GM18858 (cell line): ENCODE data around the gene SCYGR1.
"Not testable (repeated sequence)": the region's sequence is repeated elsewhere in the genome, so short reads cannot be mapped to it uniquely, and the experiment has no call there.

Source experiments
- ATAC-seq: cut with Tn5 transposase; IDR thresholded peaks from one replicate; pipeline ENCODE4 v1.9.1; 2021; ENCODE audit not compliant: unreplicated experiment

Gene SCYGR1, protein sequence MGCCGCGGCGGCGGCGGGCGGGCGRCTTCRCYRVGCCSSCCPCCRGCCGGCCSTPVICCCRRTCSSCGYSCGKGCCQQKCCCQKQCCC

DNA sequence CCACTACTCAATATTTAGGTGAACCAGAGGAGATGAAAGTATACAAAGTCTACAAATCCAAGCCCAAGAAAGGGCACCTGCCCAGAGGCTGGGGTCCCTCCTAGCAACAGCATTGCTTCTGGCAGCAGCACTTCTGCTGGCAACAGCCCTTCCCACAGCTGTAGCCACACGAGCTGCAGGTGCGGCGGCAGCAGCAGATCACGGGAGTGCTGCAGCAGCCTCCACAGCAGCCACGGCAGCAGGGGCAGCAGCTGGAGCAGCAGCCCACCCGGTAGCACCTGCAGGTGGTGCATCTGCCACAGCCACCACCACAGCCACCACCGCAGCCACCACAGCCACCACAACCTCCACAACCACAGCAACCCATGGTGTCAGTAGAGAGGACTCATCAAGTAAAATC is at the start of gene SCYGR1:
Gene SCYGR1 (minus strand): TSS at position 367 of the 400 bp plus-strand sequence. CDS start 0 bp downstream, at position 367.
- not testable (repeated sequence) for ATAC-seq

DNA sequence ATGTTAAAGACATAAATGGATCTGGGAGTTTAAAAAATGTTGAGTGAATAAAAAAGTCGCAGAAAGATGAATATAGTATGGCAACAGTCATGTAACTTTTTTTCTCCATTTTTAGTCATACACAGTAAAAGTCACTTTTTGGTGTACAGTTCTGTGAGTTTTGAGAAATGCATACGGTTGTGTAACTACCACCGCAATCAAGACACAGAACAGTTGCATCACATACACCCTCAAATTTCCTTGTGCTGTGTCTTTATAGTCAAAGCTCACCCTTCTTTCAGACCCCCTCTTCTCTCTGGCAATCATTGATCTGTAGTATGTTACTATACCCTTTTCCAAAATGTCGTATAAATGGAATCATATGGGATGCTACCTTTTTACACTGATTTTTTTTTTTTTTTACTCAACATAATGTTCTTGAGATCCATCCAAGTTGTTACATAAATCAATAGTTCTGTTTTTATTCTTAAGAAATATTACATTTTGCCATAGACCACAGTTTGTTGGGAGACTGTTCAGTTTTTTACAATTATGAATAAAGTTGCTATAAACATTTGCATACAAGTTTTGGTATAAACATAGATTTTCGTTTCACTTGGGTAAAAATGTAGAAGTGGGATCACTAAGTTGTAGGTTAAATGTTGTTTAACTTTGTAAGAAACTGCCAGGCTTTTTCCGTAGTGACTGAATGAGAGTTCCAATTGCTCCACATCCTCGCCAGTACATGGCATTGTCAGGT is 48.9 kb upstream of the SCYGR1 start:
- no peak for ATAC-seq

DNA sequence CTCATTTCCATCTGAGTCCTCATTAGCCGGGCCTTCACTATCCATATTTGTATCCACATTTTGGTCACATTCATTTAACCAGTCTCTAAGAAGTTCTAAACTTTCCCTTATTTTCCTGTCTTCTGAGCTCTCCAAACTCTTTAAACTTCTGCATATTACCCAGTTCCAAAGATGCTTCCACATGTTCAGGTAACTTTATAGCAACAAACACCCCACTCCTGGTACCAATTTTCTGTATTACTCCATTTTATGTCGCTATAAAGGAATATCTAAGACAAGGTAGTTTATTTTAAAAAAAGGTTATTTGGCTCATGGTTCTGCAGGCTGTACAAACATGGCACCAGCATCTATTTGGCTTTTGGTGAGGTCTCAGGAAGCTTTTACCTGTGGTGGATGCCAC is 45.4 kb upstream of the SCYGR1 start:
- ATAC-seq: no peak

DNA sequence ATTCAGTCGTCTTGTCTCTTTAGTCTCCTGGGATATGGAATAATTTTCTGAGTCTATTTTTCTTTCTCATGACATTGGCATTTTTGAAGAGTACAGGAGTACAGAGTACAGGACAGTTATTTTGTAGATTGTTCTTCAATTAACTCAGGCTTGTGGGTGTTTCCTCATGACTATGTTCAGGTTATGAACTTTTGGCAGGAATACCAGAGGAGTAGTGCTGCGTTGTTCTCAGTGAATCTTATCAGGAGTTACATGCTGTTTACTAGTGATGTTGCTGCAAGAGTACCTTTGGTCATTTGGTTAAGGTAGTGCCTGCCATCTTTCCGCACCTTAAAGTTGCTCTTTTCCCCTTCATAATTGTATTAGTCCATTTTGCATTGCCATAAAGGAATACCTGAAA is 42.9 kb upstream of the SCYGR1 start:
- ATAC-seq: no peak

DNA sequence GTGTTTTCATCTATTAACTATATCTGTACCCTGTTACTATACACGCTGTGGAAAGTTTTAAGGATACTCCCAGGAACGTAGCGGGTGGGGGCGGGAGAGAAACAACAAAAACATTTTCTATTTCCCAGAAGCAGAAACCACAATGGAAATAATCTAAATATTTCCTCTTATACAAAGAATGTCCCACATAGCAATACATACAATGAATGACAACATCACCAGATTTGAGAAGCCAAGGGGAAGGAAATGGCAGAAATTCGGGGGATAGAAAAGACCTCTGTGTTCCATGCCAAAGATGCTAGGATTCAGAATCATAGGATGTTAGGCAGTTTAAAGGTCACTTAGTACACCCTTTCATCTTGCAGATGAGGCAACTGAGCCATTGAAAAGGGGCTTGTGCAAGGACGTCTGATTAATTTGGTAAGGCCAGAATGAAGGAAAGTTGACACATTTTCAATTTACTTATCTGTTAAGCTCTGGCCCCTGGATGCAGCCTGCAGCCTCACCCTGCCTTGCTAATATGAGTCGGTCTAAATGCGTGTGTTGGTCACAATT is 41.1 kb upstream of the SCYGR1 start:
- no peak for ATAC-seq

DNA sequence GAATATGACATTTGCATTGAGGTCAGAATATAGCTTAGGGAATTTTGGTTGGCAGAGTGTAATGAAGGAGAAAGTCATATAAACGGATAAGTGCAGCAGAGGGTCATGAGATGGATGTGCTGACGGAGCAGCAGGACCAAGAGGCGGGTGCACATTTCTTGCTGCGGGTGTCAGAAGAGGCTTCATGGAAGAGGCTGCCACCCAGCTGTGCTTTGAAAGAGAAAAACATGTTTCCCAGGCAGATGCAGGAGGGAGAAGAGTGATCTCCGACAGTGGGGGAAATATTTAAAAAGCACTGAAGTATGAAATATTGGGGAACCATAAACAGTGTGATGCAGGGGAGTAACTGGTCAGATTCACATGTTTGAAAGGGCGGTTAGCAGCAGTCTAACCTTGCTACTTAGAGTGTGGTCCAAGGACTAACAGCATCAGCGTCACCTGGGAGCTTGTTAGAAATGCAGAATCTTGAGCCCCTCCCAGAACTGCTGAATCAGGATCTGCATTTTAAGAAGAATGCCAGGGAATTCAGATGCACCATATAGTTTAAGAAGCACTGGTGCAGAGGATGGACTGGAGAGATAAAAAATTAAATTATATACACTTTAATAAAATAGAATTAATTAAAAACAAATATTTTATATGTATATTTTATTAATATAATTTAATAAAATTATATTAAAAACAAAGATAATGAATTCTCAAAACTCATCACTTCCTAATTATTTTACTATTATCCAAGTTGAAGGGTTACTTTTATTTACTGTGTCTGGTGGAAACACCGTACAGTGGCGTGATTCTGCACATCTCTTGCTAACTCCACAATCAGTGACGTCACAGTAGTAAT is 36.1 kb upstream of the SCYGR1 start:
- no peak for ATAC-seq

DNA sequence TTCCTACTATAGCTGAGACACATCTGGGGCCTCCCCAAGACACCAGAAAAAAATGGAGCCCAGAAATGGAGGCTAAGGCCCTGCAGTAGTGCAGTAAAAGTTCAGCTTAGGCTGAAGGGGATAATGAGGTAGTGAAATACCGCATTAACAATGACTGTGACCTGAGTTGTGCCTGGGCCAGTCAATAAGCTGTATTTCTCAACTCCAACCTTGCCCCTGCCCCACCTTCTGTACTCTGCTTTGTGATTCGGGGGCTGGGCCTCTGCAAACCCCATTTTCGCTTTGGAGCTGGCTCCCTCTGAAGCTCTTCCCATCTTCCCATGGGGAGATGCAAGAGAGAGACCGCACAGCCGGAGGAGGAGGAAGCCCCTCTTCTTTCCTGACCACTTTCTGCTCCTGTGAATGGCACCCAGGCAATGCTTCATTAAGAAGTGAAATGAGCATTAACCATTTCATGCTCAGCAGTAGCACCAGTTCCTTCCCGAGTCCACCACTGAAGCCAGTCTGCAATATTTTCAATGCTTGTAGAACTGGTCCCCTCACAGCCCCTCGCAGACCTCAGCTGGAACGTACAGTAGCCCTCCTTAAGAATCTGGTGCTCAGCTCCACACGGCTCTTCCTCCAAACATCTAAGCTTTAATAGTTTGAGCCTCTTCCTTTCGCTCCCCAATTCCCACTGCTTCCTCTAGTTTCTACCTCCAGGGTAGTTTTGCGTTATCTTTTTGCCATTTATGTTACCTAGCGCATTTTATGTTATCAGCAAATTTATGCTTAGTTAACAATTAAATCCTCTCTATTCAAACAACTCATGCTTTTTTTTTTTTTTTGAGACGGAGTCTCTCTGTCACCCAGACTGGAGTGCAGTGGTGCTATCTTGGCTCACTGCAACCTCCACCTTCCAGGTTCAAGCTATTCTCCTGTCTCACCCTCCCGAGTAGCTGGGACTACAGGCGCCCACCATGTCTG is 32.6 kb upstream of the SCYGR1 start:
- ATAC-seq: no peak

DNA sequence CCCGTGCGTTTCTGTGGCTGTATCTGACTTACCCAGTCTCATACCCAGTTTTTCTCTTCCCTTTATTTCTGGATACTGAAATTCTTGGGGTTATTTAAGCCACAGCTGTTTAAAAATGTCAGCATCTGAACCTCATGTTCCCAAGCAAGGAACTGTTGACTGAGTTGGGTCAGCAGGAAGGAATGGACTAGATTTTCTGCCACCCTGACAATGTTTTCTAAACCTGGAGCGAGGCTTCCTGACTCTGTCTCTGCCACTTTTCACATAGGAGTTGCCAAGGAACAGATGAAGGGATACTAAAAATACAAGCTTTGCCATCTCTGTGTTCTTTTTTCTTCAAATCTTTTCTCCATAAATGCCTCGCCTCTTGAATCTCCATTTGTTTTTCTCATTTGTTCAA is 29.0 kb upstream of the SCYGR1 start:
- ATAC-seq: no peak

DNA sequence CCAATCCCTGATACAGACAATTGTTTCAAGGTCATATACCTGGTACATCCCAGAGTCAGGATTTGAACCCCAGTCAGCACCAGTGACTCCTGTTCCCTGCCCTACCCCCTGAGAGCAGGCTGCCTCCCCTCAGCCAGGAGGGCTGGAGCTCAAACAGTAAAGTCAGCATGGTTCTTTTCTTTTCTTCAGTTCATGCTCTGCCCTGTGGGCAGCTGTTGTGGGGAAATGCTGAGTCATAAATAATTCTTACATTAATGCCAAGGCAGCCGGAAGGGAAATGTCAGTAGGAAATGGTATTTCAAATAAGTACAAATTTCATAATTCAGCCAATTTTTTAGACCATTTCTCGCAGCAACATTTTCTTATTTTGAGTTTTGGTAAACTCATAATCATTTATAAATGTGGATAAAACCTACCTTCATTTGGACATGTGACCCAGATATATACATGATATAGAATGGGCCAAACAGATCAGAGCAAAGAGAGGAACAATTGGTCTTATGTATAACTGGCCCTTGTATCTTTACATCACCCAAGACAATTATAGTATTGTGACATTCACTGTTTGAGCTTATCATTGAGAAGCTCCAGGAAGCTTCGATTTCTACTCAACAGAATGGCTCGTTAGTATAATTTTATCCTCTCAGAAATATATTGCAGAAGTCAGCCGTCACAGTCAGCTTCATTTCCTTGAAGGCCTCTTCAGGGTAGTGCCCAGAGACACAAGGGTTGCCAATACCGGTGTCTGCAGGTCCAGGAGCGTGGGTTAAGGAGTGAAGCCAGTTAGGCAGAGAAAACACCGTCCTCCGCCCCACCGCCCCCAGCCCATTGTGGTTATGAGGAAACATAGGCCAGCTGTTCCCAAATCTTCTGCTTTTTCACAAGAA is 28.0 kb upstream of the SCYGR1 start:
- peak; percentile 38 for ATAC-seq

DNA sequence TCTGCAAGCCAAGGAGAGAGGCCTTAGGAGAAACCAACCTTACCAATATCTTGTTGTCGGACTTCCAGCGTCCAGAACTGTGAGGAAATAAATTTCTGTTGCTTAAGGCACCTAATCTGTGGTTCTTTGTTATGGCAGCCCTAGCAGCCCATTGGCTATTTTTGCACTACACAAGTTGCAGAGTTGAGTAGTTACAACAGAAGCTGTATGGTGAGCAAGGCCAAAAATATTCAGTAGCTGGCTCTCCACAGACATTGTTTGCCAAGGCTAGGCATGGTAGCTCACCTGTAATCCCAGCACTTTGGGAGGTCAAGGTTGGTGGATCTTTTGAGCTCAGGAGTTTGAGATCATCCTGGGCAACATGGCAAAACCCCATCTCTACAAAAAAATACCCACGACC is 27.1 kb upstream of the SCYGR1 start:
- ATAC-seq: no peak

DNA sequence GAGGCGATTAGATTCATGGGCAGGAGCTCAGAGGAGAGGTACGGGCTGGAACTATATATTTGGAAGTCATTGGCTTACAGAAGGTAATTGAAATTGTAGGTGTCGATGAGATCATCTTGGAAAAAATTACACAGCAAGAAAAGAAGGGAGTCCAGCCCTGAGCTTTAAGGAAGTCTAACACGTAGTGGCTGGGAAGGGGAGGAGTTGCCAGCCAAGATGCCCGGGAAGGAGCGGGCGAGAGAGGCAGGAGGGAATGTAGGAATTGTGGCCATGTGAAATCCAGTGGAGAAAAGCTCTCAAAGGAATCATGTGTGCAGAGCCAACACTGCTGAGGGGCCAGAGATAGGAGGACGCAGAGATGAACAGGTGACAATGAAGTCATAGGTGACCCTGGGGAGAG is 25.6 kb upstream of the SCYGR1 start:
- ATAC-seq: no peak

DNA sequence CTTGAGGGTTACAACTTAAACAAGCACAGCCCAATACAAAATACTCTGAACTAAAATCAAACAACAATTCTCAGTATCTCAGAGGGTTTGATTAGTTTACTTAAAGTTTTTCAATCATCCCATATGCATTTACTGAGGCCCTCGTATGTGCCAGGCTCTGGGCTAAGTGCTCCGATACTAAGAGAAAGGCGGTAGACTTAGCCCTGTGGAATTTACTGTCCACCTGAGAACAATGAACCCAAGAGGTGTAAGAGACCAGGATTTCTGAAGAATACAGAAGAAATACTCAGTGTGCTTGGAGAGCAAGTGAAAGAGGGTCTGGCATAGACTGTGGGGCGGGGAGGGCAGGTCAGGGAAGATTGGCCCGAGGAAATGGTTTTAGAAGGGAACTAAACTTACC is 25.1 kb upstream of the SCYGR1 start:
- no peak for ATAC-seq

DNA sequence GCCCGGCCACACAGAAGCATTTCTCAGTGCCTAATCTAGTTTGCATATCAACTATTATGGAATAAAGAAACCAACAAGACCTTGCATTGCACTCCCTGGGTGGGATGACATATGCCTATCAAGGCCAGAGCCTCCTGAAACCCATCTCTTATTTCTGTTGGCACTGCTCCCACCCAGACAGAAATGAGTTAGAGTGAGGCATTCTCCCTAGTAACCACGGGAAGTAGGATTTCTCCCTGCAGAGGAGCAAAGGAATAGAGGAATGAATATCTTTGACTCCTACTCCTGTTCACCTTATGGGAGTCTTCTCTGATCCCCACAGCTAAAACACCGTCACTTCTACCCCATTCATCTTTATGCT is 24.2 kb upstream of the SCYGR1 start:
- ATAC-seq: no peak

DNA sequence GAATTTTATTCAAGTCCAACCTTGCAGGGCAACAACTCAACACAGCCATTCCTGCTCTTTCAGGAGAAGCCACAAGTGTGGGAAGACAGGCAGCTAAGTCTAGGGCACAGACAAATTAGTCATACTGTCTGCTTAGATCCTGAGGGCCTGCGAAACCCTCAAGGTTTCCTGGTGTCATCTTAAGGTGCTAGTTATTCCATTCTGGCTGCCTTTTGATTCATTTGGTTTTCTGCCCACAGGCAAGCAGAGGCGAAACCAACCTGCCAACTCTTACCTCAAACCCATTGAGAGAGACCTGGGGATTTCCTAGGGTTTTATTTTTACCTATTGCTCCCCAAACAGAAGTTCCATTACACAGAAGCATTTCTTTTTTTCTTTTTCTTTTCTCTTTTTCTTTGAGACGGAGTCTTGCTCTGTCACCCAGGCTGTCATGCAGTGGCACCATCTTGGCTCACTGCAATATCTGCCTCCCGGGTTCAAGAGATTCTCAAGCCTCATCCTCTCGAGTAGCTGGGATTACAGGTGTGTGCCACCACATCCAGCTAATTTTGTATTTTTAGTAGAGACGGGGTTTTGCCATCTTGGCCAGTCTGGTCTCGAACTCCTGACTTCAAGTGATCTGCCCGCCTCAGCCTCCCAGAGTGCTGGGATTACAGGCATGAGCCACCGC is 23.7 kb upstream of the SCYGR1 start:
- ATAC-seq: peak; percentile 77

DNA sequence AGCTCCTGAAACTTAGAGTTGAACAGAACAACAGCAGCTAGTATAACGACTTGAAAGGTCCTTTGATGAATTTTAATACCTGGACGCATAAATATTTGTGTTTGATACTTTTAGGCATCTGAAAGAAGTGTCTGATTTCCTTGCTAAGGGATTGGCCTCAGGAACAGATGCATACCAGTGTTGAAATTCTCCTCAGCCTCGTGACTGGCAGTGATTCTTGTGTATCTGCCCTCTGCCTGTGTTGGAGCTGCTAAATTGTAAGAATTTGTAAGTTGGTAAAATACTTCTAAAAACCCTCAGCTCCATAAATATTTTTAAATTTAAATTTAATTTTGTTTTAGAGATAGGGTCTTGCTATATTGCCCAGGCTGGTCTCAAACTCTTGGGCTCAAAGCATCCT is 22.4 kb upstream of the SCYGR1 start:
- no peak for ATAC-seq

DNA sequence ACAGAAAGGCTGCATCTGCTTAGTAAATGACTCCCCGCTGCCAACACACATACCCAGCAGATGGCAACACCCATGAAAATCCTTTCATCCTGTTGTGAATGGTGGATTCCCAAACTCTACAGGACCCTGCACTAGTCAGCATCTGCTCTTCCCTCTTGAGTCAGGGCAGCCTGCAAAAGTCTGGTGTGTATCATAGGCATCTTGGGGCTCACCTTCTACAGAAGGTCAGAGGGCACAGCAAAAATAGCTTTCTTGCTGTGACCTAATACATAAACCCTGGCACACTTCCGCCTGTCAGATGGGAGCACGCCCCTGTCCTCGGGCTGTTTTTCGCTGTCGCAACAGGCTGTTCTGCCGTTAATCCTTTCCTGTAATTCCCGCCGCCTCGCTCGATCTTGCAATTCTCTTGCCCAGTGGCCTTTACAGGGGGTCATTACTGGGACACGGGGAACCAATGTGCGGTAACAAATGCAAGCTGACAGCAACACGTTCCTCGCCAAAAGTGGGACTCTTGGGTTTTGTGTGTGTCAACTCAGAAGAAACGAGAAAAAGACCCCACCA is 19.9 kb upstream of the SCYGR1 start:
- ATAC-seq: no peak

DNA sequence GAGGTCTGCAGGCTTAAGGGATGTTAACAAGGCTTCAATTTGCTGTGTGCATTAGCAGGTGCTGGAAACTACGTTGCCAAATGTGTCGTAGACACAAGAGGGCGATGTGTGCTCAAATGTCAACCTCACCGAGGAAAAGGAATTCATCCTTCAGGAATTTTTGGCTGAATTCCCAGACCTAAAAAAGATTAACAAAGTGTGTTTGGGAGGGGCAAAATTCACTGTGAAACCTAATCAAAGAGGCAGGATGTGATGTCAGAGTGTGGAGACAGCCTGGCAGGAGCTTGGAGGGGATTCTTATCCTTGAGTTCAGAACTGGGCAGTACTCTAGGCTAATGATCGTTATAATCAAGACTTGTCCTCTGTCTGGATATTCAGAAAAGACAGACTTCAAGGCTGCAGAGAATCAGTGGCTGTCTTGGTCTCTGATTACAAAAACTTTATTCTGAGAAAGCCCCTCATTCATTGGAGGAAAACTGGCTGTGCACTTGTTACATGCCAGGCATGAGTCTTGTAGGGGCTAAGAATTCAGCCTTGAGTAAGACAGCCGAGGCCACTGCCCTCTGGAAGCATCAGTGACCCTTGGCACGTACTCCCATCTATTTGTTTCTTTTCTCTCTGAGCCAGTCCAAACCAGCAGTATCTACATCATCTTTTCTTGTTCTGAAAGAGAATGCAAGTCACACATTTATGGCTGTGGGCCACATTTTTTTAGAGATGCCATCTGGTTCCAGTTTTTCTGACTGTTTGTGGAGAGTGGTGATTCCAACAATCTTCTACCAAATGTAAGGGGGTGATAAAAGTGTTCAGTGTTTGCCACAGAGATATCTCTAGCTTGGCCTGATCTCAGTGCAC is 18.7 kb upstream of the SCYGR1 start:
- ATAC-seq: no peak
